ENCODE data around the gene PRDM16. TPM values are rescaled to one million over a fixed set of nuclear protein-coding genes. Genes with fewer than 3 reads are reported as not detected.

Gene PRDM16
- total and polyA plus RNA-seq, 2 of the 8 experiments (the other 6 are each of a cell fraction or from before 2014, with no cell fraction given) = 0.39 to 0.43 TPM

- TF ChIP-seq RBBP5 (IDR thresholded peaks at IDR 0.05; ENCODE audit: borderline replicate concordance, low read depth, low read length) = no peak
- no peak for TF ChIP-seq CHD2 (IDR thresholded peaks at IDR 0.05; ENCODE audit: low read length)
- no peak for TF ChIP-seq CBX5 (IDR thresholded peaks at IDR 0.05; ENCODE audit: low read depth, low read length)
- TF ChIP-seq SIRT6 (IDR thresholded peaks at IDR 0.05; ENCODE audit: low read length) = no peak
Measured at GRCh38 chr1:3217979-3218679, 149.1 kb downstream of the PRDM16 start (continued).

Measured in H1 (cell line).